Fibroblast of mammary gland (primary cell): Measurements from ENCODE around the gene PADI2.
A peak's percentile ranks its signal among the peaks of the same experiment; 100 is the strongest.

ENCODE experiments used
- DNase-seq: peaks from one replicate; pipeline ENCODE4 v3.0.0-alpha.2; 2010; ENCODE audit warnings: low read depth
- H3K4me3 ChIP-seq: 2 replicates; pipeline ENCODE4 v1.5.1; 2011; ENCODE audit warnings: low read depth, mild to moderate bottlenecking, low read length, moderate library complexity; ENCODE audit not compliant: control insufficient read depth
- CTCF ChIP-seq: conservative IDR thresholded peaks from 2 replicates; pipeline ENCODE4 v1.5.1; 2011; ENCODE audit warnings: low read depth, low read length, inconsistent platforms; ENCODE audit not compliant: control insufficient read depth, insufficient read depth

The PADI2 gene

GRCh38 chr1:17081439-17081838 is 37.8 kb downstream of the PADI2 start:
- no peak for DNase-seq
- no peak overlapping the region for H3K4me3 ChIP-seq
- no peak for TF ChIP-seq CTCF

GRCh38 chr1:17080880-17081279 is 38.4 kb downstream of the PADI2 start:
- DNase-seq: no peak
- no peak for TF ChIP-seq CTCF
- H3K4me3 ChIP-seq: no peak overlapping the region

GRCh38 chr1:17080085-17080759 is 39.0 kb downstream of the PADI2 start:
- no peak for DNase-seq
- no peak for TF ChIP-seq CTCF
- no peak overlapping the region for H3K4me3 ChIP-seq

- no peak for TF ChIP-seq CTCF
- no peak for DNase-seq
- H3K4me3 ChIP-seq: no peak overlapping the region
Measured at GRCh38 chr1:17078991-17079868, 40.0 kb downstream of the PADI2 start.

- H3K4me3 ChIP-seq: no peak overlapping the region
- peak; percentile 44 for TF ChIP-seq CTCF
- DNase-seq: peak; percentile 16
Measured at GRCh38 chr1:17075470-17076255, 43.6 kb downstream of the PADI2 start.

GRCh38 chr1:17071794-17072193 is 47.5 kb downstream of the PADI2 start:
- TF ChIP-seq CTCF: no peak
- H3K4me3 ChIP-seq: no peak overlapping the region
- DNase-seq: no peak
